B cell (primary cell): ENCODE measurements around the gene FBXO11. TPM values are rescaled to one million over a fixed set of nuclear protein-coding genes. Genes with fewer than 3 reads are reported as not detected.

ENCODE experiments used
- ATAC-seq: fragments of 200-7000 bp; cut with Tn5 transposase; one replicate; pipeline ENCODE4 v1.10.0; 2021; ENCODE audit warnings: low read depth, mild to moderate bottlenecking, moderate number of reproducible peaks, moderate library complexity
- CTCF ChIA-PET: fragments of 350-600 bp; sonication (Branson Sonifier 250); formaldehyde crosslinking; loops from one replicate; lab custom pipeline; 2021; ENCODE audit warnings: antibody characterized with exemption, inconsistent platforms; lab: Charles Lee
- POLR2A ChIA-PET: fragments of 350-600 bp; sonication (Branson Sonifier 250); formaldehyde crosslinking; loops from one replicate; lab custom pipeline; 2021; ENCODE audit warnings: antibody characterized with exemption; lab: Charles Lee
- DNase-seq: peaks from one replicate; pipeline ENCODE4 v3.0.0; 2013
- H2AFZ ChIP-seq: 2 replicates; pipeline ENCODE4 v1.6.1; 2012; ENCODE audit warnings: mild to moderate bottlenecking, low read depth, low read length; ENCODE audit not compliant: insufficient read depth, poor library complexity, severe bottlenecking
- H3K27ac ChIP-seq, 2 donors: 1 replicate in 1 of 2; 2 replicates in 1 of 2; pipeline ENCODE4 v1.5.1; 2012 to 2013; ENCODE audit warnings: low read length in 2 of 2, mild to moderate bottlenecking in 2 of 2, moderate library complexity in 1 of 2
- H3K27me3 ChIP-seq, 4 experiments: fragments of 200-600 bp in 1 of 4; sonication (generic) in 1 of 4; replicated peaks in 1 of 4; 1 replicate in 2 of 4; 2 replicates in 2 of 4; pipeline versions ENCODE4 v1.6.1 to v1.7.0; 2013 to 2016; ENCODE audit warnings: low read length in 3 of 4, mild to moderate bottlenecking in 2 of 4, mixed read lengths in 1 of 4, moderate library complexity in 1 of 4; ENCODE audit not compliant: insufficient read depth in 4 of 4, control insufficient read depth in 3 of 4; ENCODE audit errors: control extremely low read depth in 1 of 4
- H3K36me3 ChIP-seq, 2 experiments: replicated peaks in 1 of 2; 1 replicate in 1 of 2; 2 replicates in 1 of 2; pipeline versions ENCODE4 v1.6.1 to v1.7.1; 2013; ENCODE audit warnings: low read length in 1 of 2; ENCODE audit not compliant: insufficient read depth in 2 of 2, control insufficient read depth in 1 of 2; ENCODE audit errors: control extremely low read depth in 1 of 2, extremely low read depth in 1 of 2
- H3K4me1 ChIP-seq, 2 donors: fragments of 200-600 bp in 1 of 2; sonication (generic) in 1 of 2; 1 replicate in 1 of 2; 2 replicates in 1 of 2; pipeline versions ENCODE4 v1.5.1 to v1.6.1; 2013 to 2017; ENCODE audit warnings: low read length in 2 of 2; ENCODE audit not compliant: control insufficient read depth in 2 of 2, insufficient read depth in 2 of 2
- H3K4me2 ChIP-seq: replicated peaks from 2 replicates; pipeline ENCODE3; 2012; ENCODE audit warnings: mild to moderate bottlenecking, low read depth, low read length; ENCODE audit not compliant: poor library complexity, severe bottlenecking
- H3K4me3 ChIP-seq, 5 experiments: fragments of 200-600 bp in 1 of 5; sonication (generic) in 1 of 5; 1 replicate in 3 of 5; 2 replicates in 2 of 5; pipeline versions ENCODE4 v1.5.1 to v1.7.0; 2011 to 2016; ENCODE audit warnings: low read length in 4 of 5, mild to moderate bottlenecking in 4 of 5, low read depth in 2 of 5, control low read depth in 1 of 5, moderate library complexity in 1 of 5; ENCODE audit not compliant: insufficient read depth in 1 of 5; ENCODE audit errors: control extremely low read depth in 1 of 5, extremely low read depth in 1 of 5
- H3K79me2 ChIP-seq: fragments of 200-600 bp; sonication (generic); one replicate; pipeline ENCODE4 v1.6.0; 2016; ENCODE audit warnings: low read length; ENCODE audit not compliant: control insufficient read depth, insufficient read depth
- H3K9ac ChIP-seq: fragments of 200-600 bp; sonication (generic); 2 replicates; pipeline ENCODE4 v1.6.1; 2017; ENCODE audit warnings: mild to moderate bottlenecking, low read length, moderate library complexity
- H3K9me3 ChIP-seq, 3 donors: one replicate each; pipeline versions ENCODE4 v1.6.1 to v1.7.1; 2013; ENCODE audit warnings: low read length in 2 of 3; ENCODE audit not compliant: control insufficient read depth in 2 of 3, insufficient read depth in 1 of 3; ENCODE audit errors: control extremely low read depth in 1 of 3
- H4K20me1 ChIP-seq: 2 replicates; pipeline ENCODE4 v1.6.0; 2012; ENCODE audit warnings: mild to moderate bottlenecking, low read length; ENCODE audit not compliant: insufficient read depth, control insufficient read depth, poor library complexity, severe bottlenecking
- H3K27ac Mint-ChIP-seq: one replicate; pipeline ENCODE4 v1.8.0; 2021; ENCODE audit warnings: mixed read lengths
- H3K27me3 Mint-ChIP-seq: one replicate; pipeline ENCODE4 v1.8.0; 2021; ENCODE audit warnings: mixed read lengths
- H3K4me1 Mint-ChIP-seq: one replicate; pipeline ENCODE4 v1.8.0; 2021; ENCODE audit warnings: mixed read lengths
- H3K4me3 Mint-ChIP-seq: one replicate; pipeline ENCODE4 v1.8.0; 2021; ENCODE audit warnings: mixed read lengths
- H3K9me3 Mint-ChIP-seq: one replicate; pipeline ENCODE4 v1.8.0; 2022; ENCODE audit warnings: mixed read lengths; ENCODE audit not compliant: insufficient read depth
- CTCF ChIP-seq: fragments of 200-600 bp; IDR thresholded peaks from one replicate; pipeline ENCODE4 v1.8.0; 2022; ENCODE audit warnings: antibody characterized with exemption, mild to moderate bottlenecking
- EZH2 ChIP-seq: IDR thresholded peaks from 2 replicates; pipeline ENCODE4 v1.6.1; 2012; ENCODE audit warnings: borderline replicate concordance, low read depth, mild to moderate bottlenecking, moderate library complexity, low read length; ENCODE audit not compliant: insufficient read depth, poor library complexity, severe bottlenecking
- WGBS: methylation state at CpG from one replicate; pipeline ENCODE4 v1.1.5; 2013; ENCODE audit warnings: missing lambda C conversion rate; ENCODE audit not compliant: insufficient coverage; 5-methylcytosine and 5-hydroxymethylcytosine counted together
- intact Hi-C: fragments of 100-400 bp; cut with micrococcal nuclease; formaldehyde crosslinking; loops from one replicate; pipeline ENCODE4 v1.10.0; 2022
- polyA plus RNA-seq: library from polyadenylated mRNA; depleted of rRNA; stranded (reverse); fragments of >200 nt; gene quantifications from 2 replicates; pipeline ENCODE4 v1.2.3, GENCODE V29; 2012
- total RNA-seq, 2 donors: library from RNA; stranded (reverse); fragments of 120-200 nt in 1 of 2; gene quantifications; 1 replicate in 1 of 2; 2 replicates in 1 of 2; pipeline versions ENCODE4 v1.2.3 to v1.2.4, GENCODE V29; 2013 to 2022

Gene FBXO11
- total and polyA plus RNA-seq, 2 donors (not counting 1 experiment from before 2014, with no cell fraction given) = 42.6 to 107 TPM

- Histone ChIP-seq H3K79me2 (no peaks in the 10 kb centered on the region), H3K9ac (no peak overlapping the region), H2AFZ (no peak overlapping the region), H3K36me3 (no peaks in the 10 kb centered on the region), H3K4me1 (no peaks in the 10 kb centered on the region), H3K27me3 (no peaks in the 10 kb centered on the region), H4K20me1 (no peaks in the 10 kb centered on the region), H3K4me2 (no peak overlapping the region), H3K4me3 (no peak overlapping the region), H3K9me3 (peaks cover 0 to 17% (median 16%) of the 10 kb centered on the region in 3 donors), H3K27ac (no peak overlapping the region)
- CTCF ChIA-PET = no interaction called here
- DNase-seq = no peak
- no peaks in the 10 kb centered on the region for H3K27me3 Mint-ChIP-seq
- H3K4me1 Mint-ChIP-seq = peaks cover 2% of the 10 kb centered on the region
- H3K27ac Mint-ChIP-seq = no peak overlapping the region
- H3K9me3 Mint-ChIP-seq = peaks cover 1% of the 10 kb centered on the region
- no peak overlapping the region for H3K4me3 Mint-ChIP-seq
- no peak for ATAC-seq
- POLR2A ChIA-PET = no interaction called here
- TF ChIP-seq CTCF (no peak), EZH2 (no peak)
- WGBS = 38% methylated on average over 1 of the region's 2 CpGs
- intact Hi-C loops = no loop called here
These were observed 162.2 kb downstream of the FBXO11 start for GRCh38 chr2:47744074-47744473.

GRCh38 chr2:47741637-47742036, 164.7 kb downstream of the FBXO11 start:
- POLR2A ChIA-PET = no interaction called here
- intact Hi-C loops = no loop called here
- H3K27ac ChIP-seq = no peak overlapping the region

More at GRCh38 chr2:47741637-47742036, 164.7 kb downstream of the FBXO11 start:
- no peak overlapping the region for H3K9ac ChIP-seq
- no peak overlapping the region for H3K27ac Mint-ChIP-seq
- 34% methylated on average over 2 of the region's 3 CpGs for WGBS
- H3K27me3 ChIP-seq = no peaks in the 10 kb centered on the region
- CTCF ChIA-PET = interaction anchor here (0.7 to 1.0 kb wide), 2 partner anchors 26 to 304 kb away, joined by 3 to 4 read pairs; no protein-coding TSS in a partner anchor
- H3K79me2 ChIP-seq = no peaks in the 10 kb centered on the region
- no peak overlapping the region for H3K4me3 Mint-ChIP-seq
- H3K36me3 ChIP-seq = no peaks in the 10 kb centered on the region
- H3K9me3 ChIP-seq = peaks cover 0 to 1% (median 0%) of the 10 kb centered on the region in 3 donors
- H3K4me1 Mint-ChIP-seq = peaks cover 9% of the 10 kb centered on the region
- ATAC-seq (no peak), DNase-seq (no peak)
- H3K4me2 ChIP-seq = no peak overlapping the region
- no peaks in the 10 kb centered on the region for H3K9me3 Mint-ChIP-seq
- no peaks in the 10 kb centered on the region for H4K20me1 ChIP-seq
- H2AFZ ChIP-seq = no peak overlapping the region
- no peak for TF ChIP-seq EZH2
- no peak for TF ChIP-seq CTCF
- peaks cover 2% of the 10 kb centered on the region in 2 donors for H3K4me1 ChIP-seq
- no peaks in the 10 kb centered on the region for H3K27me3 Mint-ChIP-seq
- no peak overlapping the region for H3K4me3 ChIP-seq
